Measurements from ENCODE around the gene DEXI. TPM values are rescaled to one million over a fixed set of nuclear protein-coding genes. Genes with fewer than 3 reads are reported as not detected.

The DEXI gene
- total RNA-seq, 2 experiments from 2014 or later = 24.8 to 25.3 TPM

DNA sequence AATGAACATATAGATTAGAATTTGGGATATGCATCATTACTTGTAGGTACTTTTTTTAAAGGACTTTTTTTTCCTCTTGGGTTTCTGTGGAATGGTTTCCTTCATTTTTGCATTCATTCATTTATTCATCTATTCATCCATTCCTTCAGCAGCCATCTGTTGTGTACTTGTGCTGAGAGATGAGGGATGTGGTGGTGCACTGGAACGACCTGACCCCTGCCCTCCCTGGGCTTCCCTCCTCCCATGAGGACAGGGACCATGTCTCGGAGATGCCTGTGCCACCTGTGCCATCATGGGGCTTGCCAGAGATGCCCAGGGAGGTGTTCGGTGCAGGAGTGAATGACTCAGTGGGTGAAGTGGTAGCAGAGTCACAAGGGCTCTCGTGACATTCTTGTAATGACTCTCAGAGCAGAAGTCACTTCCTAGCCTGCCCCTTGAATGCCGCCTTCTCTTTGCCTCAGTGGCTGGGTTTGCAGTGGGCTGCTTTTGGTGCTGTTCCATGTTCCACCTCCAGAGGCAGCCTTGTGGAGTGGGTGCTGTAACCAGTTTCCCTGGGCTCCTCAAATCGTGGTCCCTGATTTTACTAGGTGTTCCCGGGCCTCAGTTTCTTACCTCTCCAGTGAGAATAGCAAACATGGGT lies 46.0 kb upstream of the DEXI start:
- CTCF ChIA-PET = interaction anchor here (2.0 to 2.4 kb wide), 2 partner anchors 12 to 23 kb away, joined by 4 to 8 read pairs; no protein-coding TSS in a partner anchor
- TF ChIP-seq, protein P1, sequence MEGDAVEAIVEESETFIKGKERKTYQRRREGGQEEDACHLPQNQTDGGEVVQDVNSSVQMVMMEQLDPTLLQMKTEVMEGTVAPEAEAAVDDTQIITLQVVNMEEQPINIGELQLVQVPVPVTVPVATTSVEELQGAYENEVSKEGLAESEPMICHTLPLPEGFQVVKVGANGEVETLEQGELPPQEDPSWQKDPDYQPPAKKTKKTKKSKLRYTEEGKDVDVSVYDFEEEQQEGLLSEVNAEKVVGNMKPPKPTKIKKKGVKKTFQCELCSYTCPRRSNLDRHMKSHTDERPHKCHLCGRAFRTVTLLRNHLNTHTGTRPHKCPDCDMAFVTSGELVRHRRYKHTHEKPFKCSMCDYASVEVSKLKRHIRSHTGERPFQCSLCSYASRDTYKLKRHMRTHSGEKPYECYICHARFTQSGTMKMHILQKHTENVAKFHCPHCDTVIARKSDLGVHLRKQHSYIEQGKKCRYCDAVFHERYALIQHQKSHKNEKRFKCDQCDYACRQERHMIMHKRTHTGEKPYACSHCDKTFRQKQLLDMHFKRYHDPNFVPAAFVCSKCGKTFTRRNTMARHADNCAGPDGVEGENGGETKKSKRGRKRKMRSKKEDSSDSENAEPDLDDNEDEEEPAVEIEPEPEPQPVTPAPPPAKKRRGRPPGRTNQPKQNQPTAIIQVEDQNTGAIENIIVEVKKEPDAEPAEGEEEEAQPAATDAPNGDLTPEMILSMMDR (IDR thresholded peaks at IDR 0.05) = peak; percentile 72
- intact Hi-C loops (cut with micrococcal nuclease) = loop anchor here (2.0 kb wide), 1 partner anchor 107 kb away; no protein-coding TSS in a partner anchor
- ATAC-seq = peak; percentile 93
- POLR2A ChIA-PET = interaction anchor here (1.3 kb wide), 1 partner anchor 236 kb away, joined by 4 read pairs; no protein-coding TSS in a partner anchor
- Mint-ChIP-seq H3K4me1 (ENCODE audit: low read depth) (peaks cover 64% of the 10 kb centered on the region), H3K9me3 (no peaks in the 10 kb centered on the region), H3K4me3 (peak overlapping the region; percentile 21), H3K27me3 (no peaks in the 10 kb centered on the region), H3K36me3 (ENCODE audit: low read depth) (peaks cover 42% of the 10 kb centered on the region), H3K27ac (peak overlapping the region; percentile 86)
- DNase-seq = peak; percentile 90

DNA sequence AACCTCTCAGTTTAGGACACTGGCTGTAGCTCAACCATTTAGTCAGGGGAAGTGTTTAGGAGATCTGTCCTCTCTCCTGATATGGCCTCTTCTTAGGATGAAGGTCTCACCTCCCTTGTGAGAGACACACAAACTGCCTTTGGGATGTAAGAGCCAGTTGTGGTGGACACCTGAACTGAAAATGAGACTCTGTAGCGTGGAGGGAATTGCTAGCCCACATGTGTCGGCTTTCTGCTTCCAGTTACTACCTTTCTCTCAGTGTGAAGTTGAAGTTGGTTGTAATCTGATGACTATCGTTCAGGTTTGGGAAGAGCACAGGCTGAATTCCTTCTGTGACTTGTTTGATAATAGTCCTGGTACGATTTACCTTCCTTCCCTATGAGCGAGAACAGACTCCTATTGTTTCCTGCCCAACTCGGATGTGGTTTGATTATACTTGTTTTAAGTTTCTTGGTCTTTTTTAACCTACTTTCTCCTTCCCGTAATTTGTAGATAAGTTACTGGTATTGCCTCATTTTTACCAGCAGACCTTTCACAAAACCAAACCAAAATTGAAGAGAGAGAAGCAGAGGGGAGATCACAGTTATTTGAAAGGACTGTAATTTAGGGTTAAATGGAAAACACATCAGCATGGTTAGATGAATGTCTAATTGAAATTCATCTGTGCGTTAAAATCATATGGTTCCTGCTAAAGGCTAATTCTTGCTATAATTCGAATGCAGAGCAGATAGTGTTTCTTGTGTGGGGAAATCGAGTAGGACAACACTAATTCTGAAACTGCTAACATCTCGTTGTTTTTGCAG lies 45.3 kb upstream of the DEXI start:
- intact Hi-C loops (cut with micrococcal nuclease) = loop anchor here (2.0 kb wide), 1 partner anchor 107 kb away; no protein-coding TSS in a partner anchor
- Mint-ChIP-seq H3K27me3 (no peaks in the 10 kb centered on the region), H3K27ac (peak overlapping the region; percentile 86), H3K4me3 (peak overlapping the region; percentile 21), H3K36me3 (ENCODE audit: low read depth) (peaks cover 34% of the 10 kb centered on the region), H3K4me1 (ENCODE audit: low read depth) (peaks cover 60% of the 10 kb centered on the region), H3K9me3 (no peaks in the 10 kb centered on the region)
- peak; percentile 29 for ATAC-seq
- CTCF ChIA-PET = interaction anchor here (1.2 to 1.3 kb wide), 2 partner anchors 23 to 87 kb away, joined by 4 to 6 read pairs; no protein-coding TSS in a partner anchor
- TF ChIP-seq, protein P1 (IDR thresholded peaks at IDR 0.05) = no peak
- POLR2A ChIA-PET = interaction anchor here (0.9 to 1.4 kb wide), 4 partner anchors 14 to 367 kb away, joined by 3 to 8 read pairs (median 3); partner anchors contain the start of gene SOCS1
- peak; percentile 23 for DNase-seq

GRCh38 chr16:10984509-10984908 lies 42.2 kb upstream of the DEXI start:
- Mint-ChIP-seq H3K36me3 (ENCODE audit: low read depth) (peaks cover 16% of the 10 kb centered on the region), H3K4me1 (ENCODE audit: low read depth) (peaks cover 38% of the 10 kb centered on the region), H3K27me3 (no peaks in the 10 kb centered on the region), H3K27ac (no peak overlapping the region), H3K4me3 (no peak overlapping the region), H3K9me3 (no peaks in the 10 kb centered on the region)
- ATAC-seq (no peak), DNase-seq (no peak)
- TF ChIP-seq, protein P1 (IDR thresholded peaks at IDR 0.05) = no peak
- intact Hi-C loops (cut with micrococcal nuclease) = no loop called here
- CTCF ChIA-PET = interaction anchor here (1.1 to 4.9 kb wide), 7 partner anchors 14 to 272 kb away, joined by 3 to 44 read pairs (median 6); partner anchors contain the start of gene SOCS1
- POLR2A ChIA-PET = interaction anchor here (0.9 to 3.3 kb wide), 4 partner anchors 30 to 270 kb away, joined by 3 to 11 read pairs (median 4); no protein-coding TSS in a partner anchor

- intact Hi-C loops (cut with micrococcal nuclease) = no loop called here
- ATAC-seq (no peak), DNase-seq (peak; percentile 28)
- TF ChIP-seq, protein P1 (IDR thresholded peaks at IDR 0.05) = no peak
- peaks cover 17% of the 10 kb centered on the region for H3K36me3 Mint-ChIP-seq (ENCODE audit: low read depth)
- CTCF ChIA-PET = interaction anchor here (0.7 to 4.9 kb wide), 11 partner anchors 13 to 548 kb away, joined by 3 to 44 read pairs (median 5); partner anchors contain the start of gene SOCS1
- H3K27me3 Mint-ChIP-seq = no peaks in the 10 kb centered on the region
- H3K4me3 Mint-ChIP-seq = no peak overlapping the region
- POLR2A ChIA-PET = interaction anchor here (0.7 to 3.3 kb wide), 5 partner anchors 21 to 272 kb away, joined by 3 to 11 read pairs (median 4); no protein-coding TSS in a partner anchor
- H3K27ac Mint-ChIP-seq = no peak overlapping the region
- H3K4me1 Mint-ChIP-seq (ENCODE audit: low read depth) = peaks cover 25% of the 10 kb centered on the region
- no peaks in the 10 kb centered on the region for H3K9me3 Mint-ChIP-seq
These were observed 40.9 kb upstream of the DEXI start for GRCh38 chr16:10983159-10983558.

All from activated CD8-positive, alpha-beta T cell treated with anti-CD3 and anti-CD28 coated beads for 36 hours (primary cell).